ENCODE results near the gene AMOTL2.

- TF ChIP-seq POLR2A (IDR thresholded peaks at IDR 0.05; ENCODE audit: low read depth, low read length) (no peak), POLR2AphosphoS5 (IDR thresholded peaks at IDR 0.05; ENCODE audit: low read depth, low read length) (no peak), TAF1 (IDR thresholded peaks at IDR 0.05; ENCODE audit: borderline replicate concordance, low read depth, low read length) (no peak)
These were observed 13.0 kb upstream of the AMOTL2 start for GRCh38 chr3:134387293-134387692.
